GM12801 (cell line): ENCODE results near the gene KCNK1.

ENCODE experiments used
- TF ChIP-seq, protein P1 (sequence below): IDR thresholded peaks from one replicate; pipeline ENCODE4 v1.5.1; 2011; ENCODE audit warnings: control low read depth; ENCODE audit not compliant: insufficient read length; ENCODE audit errors: extremely low read depth

Gene KCNK1

DNA sequence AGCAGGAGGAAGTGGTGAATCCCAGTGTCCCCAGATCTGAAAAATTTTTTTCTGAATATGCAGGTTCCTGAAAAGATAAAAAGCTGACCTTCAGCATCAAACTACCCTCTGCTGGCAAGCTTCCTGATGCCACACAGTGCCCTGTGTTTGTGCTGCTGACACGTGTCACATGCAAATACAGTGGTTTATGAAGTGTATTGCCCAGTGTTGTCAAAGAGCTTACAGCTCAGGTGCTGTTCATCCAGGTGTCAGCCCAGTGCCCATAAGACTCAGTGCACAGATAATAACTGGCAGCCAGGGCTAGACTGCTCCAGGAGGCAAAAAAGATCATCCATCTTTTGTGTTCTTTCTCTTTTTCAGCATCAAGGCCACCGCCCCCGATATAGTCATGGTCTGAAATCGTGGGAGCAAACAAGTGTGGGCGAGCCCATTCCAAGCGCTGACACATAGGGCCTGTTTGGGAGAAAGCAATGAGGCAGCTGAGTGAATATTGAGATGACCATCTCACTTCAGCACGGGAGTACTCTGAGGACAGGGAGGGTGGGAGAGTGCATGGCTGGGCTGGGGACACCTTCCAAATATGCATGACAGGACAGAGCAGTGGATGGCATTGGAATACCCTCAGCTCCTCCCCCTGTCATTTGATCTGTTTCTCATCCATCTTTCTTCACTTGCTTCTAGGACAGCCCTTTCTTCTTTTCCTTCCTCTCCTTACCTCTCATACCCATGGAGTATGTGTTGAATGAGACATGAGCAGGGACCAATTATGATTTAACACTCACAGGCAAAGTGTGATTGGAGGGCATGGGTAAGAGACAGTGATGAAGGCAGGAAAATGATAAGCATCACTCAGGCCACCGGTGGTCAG lies 6.4 kb upstream of the KCNK1 start:
- TF ChIP-seq, protein P1, sequence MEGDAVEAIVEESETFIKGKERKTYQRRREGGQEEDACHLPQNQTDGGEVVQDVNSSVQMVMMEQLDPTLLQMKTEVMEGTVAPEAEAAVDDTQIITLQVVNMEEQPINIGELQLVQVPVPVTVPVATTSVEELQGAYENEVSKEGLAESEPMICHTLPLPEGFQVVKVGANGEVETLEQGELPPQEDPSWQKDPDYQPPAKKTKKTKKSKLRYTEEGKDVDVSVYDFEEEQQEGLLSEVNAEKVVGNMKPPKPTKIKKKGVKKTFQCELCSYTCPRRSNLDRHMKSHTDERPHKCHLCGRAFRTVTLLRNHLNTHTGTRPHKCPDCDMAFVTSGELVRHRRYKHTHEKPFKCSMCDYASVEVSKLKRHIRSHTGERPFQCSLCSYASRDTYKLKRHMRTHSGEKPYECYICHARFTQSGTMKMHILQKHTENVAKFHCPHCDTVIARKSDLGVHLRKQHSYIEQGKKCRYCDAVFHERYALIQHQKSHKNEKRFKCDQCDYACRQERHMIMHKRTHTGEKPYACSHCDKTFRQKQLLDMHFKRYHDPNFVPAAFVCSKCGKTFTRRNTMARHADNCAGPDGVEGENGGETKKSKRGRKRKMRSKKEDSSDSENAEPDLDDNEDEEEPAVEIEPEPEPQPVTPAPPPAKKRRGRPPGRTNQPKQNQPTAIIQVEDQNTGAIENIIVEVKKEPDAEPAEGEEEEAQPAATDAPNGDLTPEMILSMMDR, result no peak

DNA sequence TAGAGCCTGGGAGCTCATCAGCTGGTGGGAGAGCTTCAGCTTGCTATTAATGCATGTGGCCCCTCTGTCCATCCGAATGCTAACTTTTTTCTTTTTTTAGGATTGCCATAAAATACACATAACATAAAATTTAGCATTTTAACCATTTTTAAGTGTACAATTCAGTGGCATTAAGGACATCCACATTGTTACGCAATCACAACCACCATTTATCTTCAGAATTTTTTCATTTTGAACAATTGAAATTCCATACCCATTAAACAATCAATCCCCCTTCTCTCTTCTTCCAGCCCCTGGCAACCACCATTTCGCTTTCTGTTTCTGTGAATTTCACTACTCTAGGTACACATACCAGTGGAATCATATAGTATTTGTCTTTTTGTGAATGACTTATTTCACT lies 4.9 kb upstream of the KCNK1 start:
- TF ChIP-seq, protein P1, result no peak

DNA sequence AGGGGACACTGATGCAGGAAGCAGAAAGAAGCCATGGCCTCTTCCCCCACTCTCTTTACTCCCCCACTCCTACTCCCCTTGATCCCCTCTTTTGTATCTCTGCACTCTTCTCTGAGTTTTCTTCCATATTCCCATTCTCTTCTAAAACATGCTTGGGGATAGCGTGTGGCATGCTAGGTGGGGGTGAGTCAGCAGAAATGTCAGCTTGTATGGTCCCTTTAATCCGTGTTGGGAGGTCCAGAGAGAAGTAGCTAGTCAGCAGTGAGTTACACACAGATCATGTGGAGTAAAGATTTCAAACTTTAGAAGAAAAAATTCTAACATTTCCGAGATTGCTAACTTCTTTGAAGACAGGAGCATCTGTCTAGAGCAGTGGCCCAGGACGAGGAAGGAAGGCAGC lies 4.0 kb upstream of the KCNK1 start:
- TF ChIP-seq, protein P1, result no peak

DNA sequence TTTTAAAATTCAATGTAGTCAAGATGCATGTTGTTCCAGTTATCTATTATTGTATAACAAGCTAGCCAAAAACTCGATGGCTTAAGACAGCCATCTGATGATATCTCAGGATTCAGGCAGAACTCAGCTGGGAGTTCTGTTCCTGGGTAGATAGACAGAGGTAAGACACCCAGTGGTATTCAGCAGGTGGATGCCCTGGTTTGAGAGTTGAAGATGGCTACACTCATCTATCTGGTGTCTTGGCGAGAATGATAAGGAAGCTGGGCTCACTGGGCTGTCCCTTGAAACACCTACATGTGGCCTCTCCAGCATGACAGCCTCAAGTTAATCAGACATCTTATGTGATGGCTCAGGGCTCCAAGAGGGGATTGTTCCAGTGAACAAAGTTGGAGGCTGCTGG lies 3.3 kb upstream of the KCNK1 start:
- TF ChIP-seq, protein P1, result no peak

DNA sequence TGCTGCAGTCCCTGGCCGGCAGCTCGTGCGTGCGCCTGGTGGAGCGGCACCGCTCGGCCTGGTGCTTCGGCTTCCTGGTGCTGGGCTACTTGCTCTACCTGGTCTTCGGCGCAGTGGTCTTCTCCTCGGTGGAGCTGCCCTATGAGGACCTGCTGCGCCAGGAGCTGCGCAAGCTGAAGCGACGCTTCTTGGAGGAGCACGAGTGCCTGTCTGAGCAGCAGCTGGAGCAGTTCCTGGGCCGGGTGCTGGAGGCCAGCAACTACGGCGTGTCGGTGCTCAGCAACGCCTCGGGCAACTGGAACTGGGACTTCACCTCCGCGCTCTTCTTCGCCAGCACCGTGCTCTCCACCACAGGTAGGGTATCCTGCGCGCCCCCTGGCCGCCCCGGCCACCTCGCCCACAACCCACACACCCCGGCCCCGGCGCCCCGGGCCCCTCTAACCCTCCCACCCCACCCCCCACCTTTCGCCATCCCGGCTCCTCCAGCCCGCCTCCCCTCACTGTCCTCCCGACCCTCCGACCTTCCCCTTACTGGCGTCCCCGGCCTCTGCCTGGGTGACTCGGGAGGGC lies 352 bp downstream of the KCNK1 start:
- TF ChIP-seq, protein P1, result no peak

DNA sequence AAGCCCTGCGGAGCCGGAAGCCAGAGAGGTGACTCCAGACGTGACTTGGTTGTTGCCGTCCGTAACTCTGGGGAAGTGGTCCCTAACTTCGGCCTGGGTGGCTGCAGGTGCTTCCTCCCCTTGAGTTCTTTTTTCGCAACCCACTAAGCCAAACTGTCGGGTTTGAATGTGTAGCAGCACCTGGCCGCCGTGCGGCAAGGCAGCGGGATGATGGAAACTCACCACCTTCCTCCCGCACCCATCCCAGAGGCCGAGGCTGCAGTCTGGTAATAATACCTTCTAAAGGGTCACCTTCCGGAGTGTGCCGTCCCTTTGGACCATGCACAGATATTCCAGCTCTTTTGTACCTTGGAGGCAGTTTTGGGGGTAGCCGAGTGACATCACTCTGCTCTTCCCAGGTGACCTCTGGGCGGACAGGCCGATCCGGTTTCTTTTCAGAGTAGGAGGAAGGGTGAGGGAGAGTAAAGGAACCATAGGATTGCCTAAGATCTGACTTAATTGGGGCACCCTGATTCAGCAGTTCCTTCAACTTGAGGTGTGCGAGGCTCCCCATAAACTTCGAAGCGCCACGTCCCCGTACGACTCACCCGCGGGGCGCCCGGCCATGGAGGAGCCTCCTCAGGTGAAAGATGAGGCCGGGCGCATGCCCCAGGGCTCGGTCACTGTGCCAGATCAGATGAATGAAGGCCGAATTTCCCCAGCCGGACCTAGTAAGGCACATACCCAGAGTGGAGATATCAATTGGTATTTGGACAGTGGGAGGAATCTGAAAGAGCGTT lies 1.0 kb downstream of the KCNK1 start:
- TF ChIP-seq, protein P1, result no peak

DNA sequence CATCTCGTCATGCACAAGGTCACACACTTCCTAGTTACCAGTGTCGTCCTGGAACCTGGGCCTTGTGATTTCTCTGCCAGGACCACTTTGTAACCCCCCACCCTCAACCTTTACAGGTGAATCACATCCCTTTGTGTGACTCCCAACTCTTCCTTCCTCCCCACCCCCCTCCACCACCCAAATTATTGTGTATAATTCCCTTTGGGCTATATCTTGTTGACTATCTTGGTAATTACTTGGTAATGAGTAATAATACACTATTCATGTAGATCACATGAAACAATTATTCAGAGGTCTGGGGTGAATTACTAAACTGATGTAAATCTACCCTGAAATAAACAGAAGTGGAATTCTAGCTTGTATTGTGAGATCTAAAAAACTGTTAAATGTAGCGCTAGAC lies 1.7 kb downstream of the KCNK1 start:
- TF ChIP-seq, protein P1, result no peak
